ENCODE results near the gene ENDOV.

ENDOV gene

GRCh38 chr17:80442764-80443163, 27.8 kb downstream of the ENDOV start:
- Histone ChIP-seq H3K4me1 (no peaks in the 10 kb centered on the region), H3K9me3 (no peaks in the 10 kb centered on the region), H3K36me3 (no peaks in the 10 kb centered on the region), H3K4me3 (ENCODE audit: low read depth, low read length) (no peak overlapping the region), H3K27me3 (no peaks in the 10 kb centered on the region)
- no peak for TF ChIP-seq CTCF (IDR thresholded peaks at IDR 0.05; ENCODE audit: low read depth, low read length)
- DNase-seq: no peak

DNA sequence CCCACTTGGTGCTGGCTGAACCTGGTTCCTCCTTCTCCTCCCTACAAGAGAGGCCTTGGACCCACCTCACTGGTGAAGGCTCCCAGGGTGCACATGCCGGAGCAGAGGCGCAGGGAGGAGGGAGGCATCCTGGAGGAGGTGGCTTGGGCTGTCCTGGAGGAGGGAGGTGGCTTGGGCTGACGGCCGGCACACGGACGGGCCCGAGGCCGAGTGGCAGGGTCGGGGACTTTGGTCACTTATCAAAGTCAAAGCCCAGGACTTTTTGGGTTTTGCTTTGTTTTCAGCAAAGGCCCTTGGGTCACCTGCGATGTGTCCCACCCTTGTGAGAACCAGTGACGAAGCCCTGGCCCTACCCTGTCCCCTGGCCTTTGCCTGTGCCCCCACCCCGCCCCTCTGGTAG, 28.5 kb downstream of the ENDOV start:
- Histone ChIP-seq H3K36me3 (no peaks in the 10 kb centered on the region), H3K4me3 (ENCODE audit: low read depth, low read length) (no peak overlapping the region), H3K27me3 (no peaks in the 10 kb centered on the region), H3K9me3 (no peaks in the 10 kb centered on the region), H3K4me1 (no peaks in the 10 kb centered on the region)
- TF ChIP-seq CTCF (IDR thresholded peaks at IDR 0.05; ENCODE audit: low read depth, low read length): no peak
- DNase-seq: no peak

DNA sequence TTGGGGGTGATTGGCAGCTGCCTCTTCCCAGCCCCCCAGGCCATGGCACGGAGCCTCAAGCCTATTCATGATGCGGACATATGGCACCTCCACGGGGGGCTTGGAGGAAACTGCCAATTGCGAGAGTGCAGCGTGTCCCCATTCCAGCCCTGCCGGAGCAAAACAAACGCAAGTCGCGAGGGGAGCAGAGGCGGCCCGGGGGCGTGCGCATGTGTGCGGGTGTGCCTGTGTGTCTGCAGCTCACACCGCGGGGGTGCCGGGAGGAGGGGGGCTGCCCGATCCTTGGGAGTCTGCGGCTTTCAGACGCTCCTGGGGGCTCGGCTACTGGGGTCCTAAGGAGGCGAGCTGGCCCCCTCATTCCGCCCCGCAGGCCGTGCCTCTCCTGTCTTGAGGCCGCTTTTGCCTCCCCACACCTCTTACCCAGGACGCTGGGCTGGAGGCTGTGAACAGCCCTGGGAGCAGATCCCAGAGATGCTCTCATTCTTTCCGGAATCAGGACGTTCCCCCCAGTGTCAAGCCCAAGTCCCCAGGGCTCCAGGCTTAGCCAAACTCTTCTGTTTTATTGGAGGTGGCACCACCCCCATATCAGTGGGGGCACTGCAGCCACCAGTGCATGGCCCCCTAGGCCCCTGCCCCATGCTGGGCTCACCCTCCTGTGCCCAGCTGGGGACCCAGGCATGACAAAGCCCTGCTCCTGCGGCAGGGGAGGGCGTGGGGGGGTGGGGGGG, 29.1 kb downstream of the ENDOV start:
- TF ChIP-seq CTCF (IDR thresholded peaks at IDR 0.05; ENCODE audit: low read depth, low read length): no peak
- Histone ChIP-seq H3K4me3 (ENCODE audit: low read depth, low read length) (no peak overlapping the region), H3K9me3 (no peaks in the 10 kb centered on the region), H3K4me1 (no peaks in the 10 kb centered on the region), H3K36me3 (no peaks in the 10 kb centered on the region), H3K27me3 (no peaks in the 10 kb centered on the region)
- DNase-seq: no peak

- Histone ChIP-seq H3K4me1 (no peaks in the 10 kb centered on the region), H3K9me3 (no peaks in the 10 kb centered on the region), H3K27me3 (no peaks in the 10 kb centered on the region), H3K4me3 (ENCODE audit: low read depth, low read length) (no peak overlapping the region), H3K36me3 (no peaks in the 10 kb centered on the region)
- no peak for DNase-seq
- TF ChIP-seq CTCF (IDR thresholded peaks at IDR 0.05; ENCODE audit: low read depth, low read length): no peak
Measured at GRCh38 chr17:80444644-80444979, 29.6 kb downstream of the ENDOV start.

DNA sequence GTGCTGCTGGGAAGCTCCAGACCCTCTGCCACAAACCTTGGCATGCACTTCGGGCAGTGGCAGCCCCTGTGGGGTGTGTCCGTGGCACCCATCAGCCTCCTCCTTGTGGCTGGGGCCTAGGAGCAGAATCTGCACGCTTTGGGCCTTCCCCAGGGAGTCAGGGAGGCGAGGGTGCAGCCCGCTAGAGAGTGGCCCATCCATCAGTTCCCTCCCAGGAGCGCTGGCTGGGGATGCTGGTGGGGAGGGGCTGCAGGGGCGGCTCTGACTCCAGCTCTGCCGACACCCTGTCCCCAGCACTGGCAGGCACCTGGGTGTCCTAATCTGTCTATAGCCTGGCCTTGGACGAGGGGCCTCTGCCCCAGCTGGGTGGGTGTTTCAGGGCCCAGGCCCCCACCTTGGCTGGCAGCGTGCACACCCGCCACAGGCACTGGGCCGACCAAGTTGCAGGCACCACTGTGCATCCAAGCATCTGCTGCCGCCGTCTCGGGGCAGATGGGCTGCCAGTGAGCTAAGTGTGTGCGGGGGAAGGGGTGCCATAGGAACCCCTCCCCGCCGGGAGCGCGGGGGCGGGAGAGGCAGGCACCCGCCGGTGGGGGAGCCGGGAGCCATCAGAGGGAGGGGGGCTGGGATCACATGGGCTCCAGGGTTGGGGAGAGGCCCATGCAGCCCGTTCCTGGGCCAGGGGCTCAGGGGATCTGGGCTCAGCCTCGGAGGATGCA, 30.2 kb downstream of the ENDOV start:
- no peak for TF ChIP-seq CTCF (IDR thresholded peaks at IDR 0.05; ENCODE audit: low read depth, low read length)
- no peak for DNase-seq
- Histone ChIP-seq H3K4me3 (ENCODE audit: low read depth, low read length) (no peak overlapping the region), H3K4me1 (no peaks in the 10 kb centered on the region), H3K27me3 (no peaks in the 10 kb centered on the region), H3K36me3 (no peaks in the 10 kb centered on the region), H3K9me3 (no peaks in the 10 kb centered on the region)

DNA sequence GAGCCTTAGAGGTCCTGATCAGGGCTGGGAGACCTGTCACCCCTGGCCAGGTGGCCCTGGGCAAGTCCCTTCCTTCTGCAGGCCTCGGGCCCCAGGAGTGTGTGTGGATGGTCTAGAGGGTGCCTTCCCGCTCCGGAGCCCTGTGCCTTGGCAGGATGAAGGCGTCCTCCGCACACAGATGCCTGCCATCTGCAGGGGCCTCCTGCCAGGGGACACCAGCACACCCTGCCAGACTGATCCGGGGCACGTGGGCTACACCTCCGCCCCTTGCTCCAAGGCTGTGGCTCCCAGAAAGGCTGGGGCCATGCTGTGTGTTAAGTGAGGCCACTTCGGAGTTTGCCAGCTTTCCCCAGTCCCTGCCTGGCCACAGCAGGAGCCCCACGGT, 30.8 kb downstream of the ENDOV start:
- no peaks in the 10 kb centered on the region for H3K27me3 ChIP-seq
- H3K4me1 ChIP-seq: no peaks in the 10 kb centered on the region
- no peak for TF ChIP-seq CTCF (IDR thresholded peaks at IDR 0.05; ENCODE audit: low read depth, low read length)
- no peaks in the 10 kb centered on the region for H3K36me3 ChIP-seq
- H3K9me3 ChIP-seq: no peaks in the 10 kb centered on the region
- H3K4me3 ChIP-seq (ENCODE audit: low read depth, low read length): no peak overlapping the region
- DNase-seq: no peak

All from BE2C (cell line).